Glutamatergic neuron (in vitro differentiated cells): ENCODE data around the gene EFNA5. TPM values are rescaled to one million over a fixed set of nuclear protein-coding genes. Genes with fewer than 3 reads are reported as not detected.
"Not testable (repeated sequence)": the region's sequence is repeated elsewhere in the genome, so short reads cannot be mapped to it uniquely, and the experiment has no call there.

Source experiments
- DNase-seq: peaks from one replicate; pipeline ENCODE4 v3.0.0; 2022
- H3K27ac Mint-ChIP-seq: one replicate; pipeline ENCODE4 v1.8.0; 2020; ENCODE audit warnings: mild to moderate bottlenecking, mixed read lengths, inconsistent platforms; ENCODE audit not compliant: unreplicated experiment
- H3K27me3 Mint-ChIP-seq: one replicate; pipeline ENCODE4 v1.8.0; 2020; ENCODE audit warnings: mild to moderate bottlenecking, moderate library complexity, mixed read lengths, inconsistent platforms; ENCODE audit not compliant: unreplicated experiment
- H3K36me3 Mint-ChIP-seq: one replicate; pipeline ENCODE4 v1.8.0; 2020; ENCODE audit warnings: mild to moderate bottlenecking, mixed read lengths, inconsistent platforms; ENCODE audit not compliant: unreplicated experiment
- H3K4me1 Mint-ChIP-seq: one replicate; pipeline ENCODE4 v1.8.0; 2020; ENCODE audit warnings: mild to moderate bottlenecking, low read depth, mixed read lengths, inconsistent platforms; ENCODE audit not compliant: unreplicated experiment
- H3K4me3 Mint-ChIP-seq: one replicate; pipeline ENCODE4 v1.8.0; 2020; ENCODE audit warnings: mild to moderate bottlenecking, mixed read lengths, inconsistent platforms; ENCODE audit not compliant: unreplicated experiment
- H3K9me3 Mint-ChIP-seq: one replicate; pipeline ENCODE4 v1.8.0; 2020; ENCODE audit warnings: mild to moderate bottlenecking, moderate library complexity, mixed read lengths, inconsistent platforms; ENCODE audit not compliant: unreplicated experiment
- CTCF ChIP-seq: fragments of 200-600 bp; sonication (generic); IDR thresholded peaks from one replicate; pipeline ENCODE4 v1.5.0; 2021; ENCODE audit not compliant: partially characterized antibody, unreplicated experiment
- total RNA-seq: library from RNA; stranded (reverse); fragmentation: NEBNext Ultra II Directional; extraction: Animal tissue kit (Norgen Biotek cat#: 25700); gene quantifications from one replicate; pipeline ENCODE4 v1.2.1, GENCODE V29; 2021; ENCODE audit not compliant: unreplicated experiment

Gene EFNA5
- total RNA-seq, 1 donor from 2014 or later: 158 TPM

- H3K27ac Mint-ChIP-seq: no peak overlapping the region
- DNase-seq: no peak
- H3K4me3 Mint-ChIP-seq: no peak overlapping the region
- H3K9me3 Mint-ChIP-seq: no peaks in the 10 kb centered on the region
- H3K36me3 Mint-ChIP-seq: peaks cover 10% of the 10 kb centered on the region
- peaks cover 2% of the 10 kb centered on the region for H3K27me3 Mint-ChIP-seq
- TF ChIP-seq CTCF: no peak
- H3K4me1 Mint-ChIP-seq: peaks cover 37% of the 10 kb centered on the region
Observed at GRCh38 chr5:107437154-107437553, 233.6 kb downstream of the EFNA5 start.

DNA sequence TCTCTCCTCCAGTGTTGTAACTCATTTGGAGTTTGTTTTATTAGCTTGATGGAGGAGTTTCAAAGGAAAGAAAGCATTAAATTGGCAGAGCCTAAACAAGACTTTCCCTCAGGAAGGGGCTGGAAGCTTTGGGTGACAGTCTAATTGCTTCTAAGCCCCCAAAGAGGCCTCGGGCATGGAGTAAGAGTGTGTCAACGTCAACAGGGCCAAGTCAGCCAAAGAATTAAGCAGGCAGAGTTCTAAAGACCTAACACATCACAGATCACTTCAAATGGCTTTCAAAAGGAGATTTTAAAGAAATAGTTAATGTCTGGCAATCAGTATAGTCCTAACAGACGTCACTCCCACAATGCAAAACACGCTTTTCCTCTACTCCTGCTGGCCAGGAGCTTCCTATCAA is 234.5 kb downstream of the EFNA5 start:
- Mint-ChIP-seq H3K27ac (peak overlapping the region; percentile 25), H3K36me3 (peaks cover 10% of the 10 kb centered on the region), H3K4me1 (peaks cover 39% of the 10 kb centered on the region), H3K4me3 (no peak overlapping the region), H3K9me3 (no peaks in the 10 kb centered on the region), H3K27me3 (peaks cover 2% of the 10 kb centered on the region)
- DNase-seq: no peak
- TF ChIP-seq CTCF: no peak

GRCh38 chr5:107435061-107435460 is 235.7 kb downstream of the EFNA5 start:
- no peaks in the 10 kb centered on the region for H3K9me3 Mint-ChIP-seq
- peaks cover 10% of the 10 kb centered on the region for H3K36me3 Mint-ChIP-seq
- no peak for TF ChIP-seq CTCF
- H3K4me1 Mint-ChIP-seq: peaks cover 38% of the 10 kb centered on the region
- H3K27ac Mint-ChIP-seq: peak overlapping the region; percentile 64
- H3K4me3 Mint-ChIP-seq: no peak overlapping the region
- H3K27me3 Mint-ChIP-seq: peaks cover 2% of the 10 kb centered on the region
- DNase-seq: no peak

DNA sequence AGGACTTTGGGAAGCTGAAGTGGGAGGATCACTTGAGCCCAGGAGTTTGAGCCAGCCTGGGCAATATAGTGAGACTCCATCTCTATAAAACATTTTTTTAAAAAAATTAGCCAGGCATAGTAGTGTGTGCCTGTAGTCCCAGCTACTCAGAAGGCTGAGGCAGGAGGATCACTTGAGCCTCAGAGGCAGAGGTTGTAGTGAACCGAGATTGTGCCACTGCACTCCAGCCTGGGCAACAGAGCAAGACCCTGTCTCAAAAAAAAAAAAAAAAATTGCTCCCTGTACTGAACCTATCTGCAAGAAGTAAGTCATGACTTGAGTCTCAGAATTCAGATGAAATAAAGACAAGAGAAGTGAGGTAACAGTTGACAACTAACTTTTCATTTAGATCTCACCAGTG is 237.1 kb downstream of the EFNA5 start:
- peak overlapping the region; percentile 76 for H3K27ac Mint-ChIP-seq
- not testable (repeated sequence) for H3K4me3 Mint-ChIP-seq, H3K9me3 Mint-ChIP-seq, H3K27me3 Mint-ChIP-seq, H3K36me3 Mint-ChIP-seq, DNase-seq
- peaks cover 44% of the 10 kb centered on the region for H3K4me1 Mint-ChIP-seq

DNA sequence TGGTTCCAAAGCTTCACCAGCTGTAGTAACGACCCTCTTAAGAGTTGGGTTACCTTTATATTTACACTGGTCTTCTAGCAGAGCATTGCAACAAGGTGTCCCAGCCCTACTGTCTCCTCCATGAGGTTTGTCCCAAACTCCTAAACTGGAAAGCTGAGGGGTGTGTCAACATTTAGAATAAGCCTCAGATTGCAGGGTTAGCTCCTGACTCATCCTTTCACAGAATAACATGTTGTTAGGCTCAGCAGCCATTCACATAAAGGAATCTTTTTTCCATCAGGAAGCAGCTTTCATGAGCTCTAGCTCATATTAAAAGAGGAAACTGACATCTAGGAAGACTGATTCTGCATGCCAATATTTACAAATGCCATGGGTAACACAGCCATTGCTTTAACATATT is 238.7 kb downstream of the EFNA5 start:
- peaks cover 44% of the 10 kb centered on the region for H3K4me1 Mint-ChIP-seq
- H3K4me3 Mint-ChIP-seq: no peak overlapping the region
- peaks cover 2% of the 10 kb centered on the region for H3K27me3 Mint-ChIP-seq
- H3K36me3 Mint-ChIP-seq: no peaks in the 10 kb centered on the region
- H3K27ac Mint-ChIP-seq: no peak overlapping the region
- TF ChIP-seq CTCF: no peak
- peaks cover 5% of the 10 kb centered on the region for H3K9me3 Mint-ChIP-seq
- no peak for DNase-seq

DNA sequence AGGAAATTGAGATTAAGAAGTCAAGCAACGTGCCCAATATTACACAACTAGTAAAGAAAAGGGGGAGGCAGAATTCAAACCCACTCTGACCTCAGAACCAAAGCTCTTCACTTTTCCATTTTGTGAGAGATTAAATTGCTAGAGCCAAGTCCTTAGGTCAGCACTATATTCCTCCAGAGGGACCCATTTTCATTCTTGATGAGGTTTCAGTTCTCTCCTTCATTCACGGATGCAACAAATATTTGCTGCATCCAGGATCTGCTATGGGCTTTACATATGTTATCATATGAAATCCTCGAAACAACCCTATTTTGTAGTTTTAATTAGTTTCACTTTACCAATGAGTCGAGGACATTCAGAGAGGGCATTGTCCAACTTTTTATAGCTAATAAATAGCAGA is 239.2 kb downstream of the EFNA5 start:
- H3K4me1 Mint-ChIP-seq: peaks cover 44% of the 10 kb centered on the region
- no peak overlapping the region for H3K4me3 Mint-ChIP-seq
- no peak for DNase-seq
- H3K9me3 Mint-ChIP-seq: peaks cover 7% of the 10 kb centered on the region
- peaks cover 2% of the 10 kb centered on the region for H3K27me3 Mint-ChIP-seq
- H3K27ac Mint-ChIP-seq: no peak overlapping the region
- no peak for TF ChIP-seq CTCF
- H3K36me3 Mint-ChIP-seq: no peaks in the 10 kb centered on the region
